Stimulated activated CD8-positive, alpha-beta memory T cell treated with anti-CD3 and anti-CD28 coated beads, Interleukin-2, amount 100 ng/mL, for 48 hours (primary cell): Measurements from ENCODE around the gene PREP.
A peak's percentile ranks its signal among the peaks of the same experiment; 100 is the strongest.
"Not testable (repeated sequence)": the region's sequence is repeated elsewhere in the genome, so short reads cannot be mapped to it uniquely, and the experiment has no call there.

ENCODE experiments used
- DNase-seq, 2 donors: peaks; one replicate each; pipeline ENCODE4 v3.0.0-alpha.2; 2020; ENCODE audit warnings: low read depth in 2 of 2

Gene PREP

DNA sequence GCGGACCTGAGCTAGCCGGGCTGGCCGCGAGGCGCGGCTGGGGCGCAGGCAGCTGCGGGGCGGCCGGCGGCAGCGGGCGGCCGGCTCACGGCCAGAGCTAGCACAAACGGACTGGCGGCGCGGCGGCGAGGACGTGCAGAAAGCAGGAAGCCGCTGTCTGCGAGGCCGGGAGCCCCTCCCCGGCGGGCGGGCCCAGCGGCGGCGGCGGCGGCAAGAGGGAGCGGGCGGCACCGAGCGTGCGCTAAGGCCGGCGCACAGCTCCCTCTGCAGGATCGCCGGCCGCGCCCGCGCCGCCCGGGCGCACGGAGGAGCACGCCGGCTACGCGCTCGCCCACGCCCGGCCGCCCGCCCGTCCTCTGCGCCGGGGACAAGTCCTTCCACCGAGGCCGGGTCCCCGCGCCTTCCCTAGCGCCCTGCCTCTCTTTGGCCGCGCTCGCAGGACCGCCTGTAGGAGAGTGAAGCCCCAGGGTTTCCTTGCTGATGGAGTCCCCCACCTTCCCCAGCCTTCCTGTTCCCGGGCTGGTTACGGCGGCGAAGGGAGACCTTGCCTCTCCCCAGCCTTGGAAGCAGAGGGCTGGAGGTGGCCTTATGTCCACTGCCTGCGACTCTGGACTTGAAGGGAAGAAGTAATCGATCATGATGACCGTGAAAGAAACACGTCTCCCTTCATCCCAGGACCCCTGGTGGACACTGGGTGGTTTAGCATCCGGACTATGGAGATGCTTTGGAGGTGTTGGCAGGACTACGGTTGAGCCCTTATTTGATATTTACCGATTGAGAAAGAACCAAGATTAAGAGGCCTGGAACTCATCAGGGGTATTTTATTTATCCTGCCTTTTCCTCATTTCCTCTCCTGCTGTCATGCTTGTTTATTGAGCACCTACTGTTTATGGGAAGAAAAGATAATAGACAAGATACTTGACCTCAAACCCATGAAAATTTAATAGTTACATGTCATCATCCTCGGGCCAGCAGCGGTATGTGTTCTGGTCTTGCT is at the start of gene PREP:
TSS of gene PREP (minus strand) at position 144 of the 997 bp plus-strand sequence. CDS start 191 bp downstream, outside the sequence.
- peak; percentile 75 to 84 for DNase-seq

DNA sequence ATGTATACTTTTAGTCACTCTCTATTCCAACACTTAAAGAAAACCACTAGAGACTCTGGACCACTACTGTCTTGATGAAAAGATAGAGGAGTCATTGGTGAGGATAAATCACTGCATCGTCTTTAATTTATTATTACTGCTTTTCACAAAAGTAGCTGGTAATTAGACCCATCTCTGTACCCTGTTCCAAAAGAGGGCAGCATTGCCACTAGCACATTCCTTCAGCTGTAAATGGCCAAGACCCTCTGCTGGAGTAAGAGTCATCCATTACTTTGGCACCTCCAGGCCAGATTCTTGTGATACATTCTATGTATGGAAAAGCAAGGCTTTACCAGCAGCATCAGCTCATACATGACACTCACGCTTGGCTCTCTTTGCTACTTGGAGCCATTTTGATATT is 49.5 kb upstream of the PREP start:
- no peak for DNase-seq

GRCh38 chr6:105449756-105450390 is 47.0 kb upstream of the PREP start:
- no peak for DNase-seq

GRCh38 chr6:105445481-105445880 is 42.6 kb upstream of the PREP start:
- DNase-seq, result no peak

DNA sequence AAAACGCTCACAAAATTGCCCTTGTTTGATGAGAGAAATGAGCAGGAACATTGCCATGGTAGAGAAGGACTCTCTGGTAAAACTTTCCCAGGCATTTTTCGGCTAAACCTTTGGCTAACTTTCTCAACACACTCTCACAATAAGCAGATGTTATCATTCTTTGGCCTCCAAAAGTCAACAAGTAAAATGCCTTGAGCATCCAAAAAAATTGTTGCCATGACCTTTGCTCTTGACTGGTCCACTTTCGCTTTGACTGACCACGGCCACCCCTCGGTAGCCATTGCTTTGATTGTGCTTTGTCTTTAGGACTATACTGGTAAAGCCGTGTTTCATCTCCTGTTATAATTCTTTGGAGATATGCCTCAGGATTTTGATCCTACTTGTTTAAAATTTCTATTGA is 41.1 kb upstream of the PREP start:
- no peak for DNase-seq

GRCh38 chr6:105442369-105442768 is 39.5 kb upstream of the PREP start:
- DNase-seq, result no peak

DNA sequence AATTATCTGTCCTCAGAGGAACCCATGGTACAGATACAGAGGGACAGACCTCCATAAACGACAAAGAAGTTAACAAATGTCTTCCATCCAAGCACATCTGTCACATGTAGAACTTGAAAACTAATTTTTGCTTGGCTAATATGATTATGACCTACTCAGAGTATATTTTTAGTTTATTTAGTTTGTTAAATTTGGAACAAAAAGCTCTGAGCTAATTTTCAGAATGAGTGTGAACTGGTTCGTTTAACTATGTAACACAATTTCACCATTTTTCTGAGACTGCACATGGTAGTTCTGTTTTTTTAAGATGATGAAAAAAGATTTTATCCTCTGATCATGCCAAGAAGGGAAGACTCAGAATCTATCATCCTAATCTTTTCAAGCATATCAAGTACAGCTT is 34.4 kb upstream of the PREP start:
- DNase-seq, result no peak

GRCh38 chr6:105433723-105434122 is 30.8 kb upstream of the PREP start:
- DNase-seq, result no peak

DNA sequence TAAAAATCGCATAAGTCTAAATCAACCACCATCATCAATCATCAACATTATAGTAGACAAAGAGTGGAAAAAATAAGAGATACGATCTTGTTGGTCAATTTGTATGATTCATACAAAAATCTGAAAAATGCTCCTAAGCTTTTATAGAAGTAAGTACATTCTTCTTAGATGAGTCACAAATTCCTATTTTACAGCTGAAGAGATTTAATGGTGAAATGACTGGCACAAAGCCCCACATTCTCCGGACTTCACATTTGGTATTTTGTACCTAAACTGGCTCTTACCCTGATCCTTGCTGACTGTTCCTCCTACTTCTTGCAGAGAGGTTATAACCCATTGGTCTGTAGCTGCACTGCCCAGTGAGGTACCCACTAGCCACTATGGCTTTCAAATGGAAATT is 29.9 kb upstream of the PREP start:
- no peak for DNase-seq

DNA sequence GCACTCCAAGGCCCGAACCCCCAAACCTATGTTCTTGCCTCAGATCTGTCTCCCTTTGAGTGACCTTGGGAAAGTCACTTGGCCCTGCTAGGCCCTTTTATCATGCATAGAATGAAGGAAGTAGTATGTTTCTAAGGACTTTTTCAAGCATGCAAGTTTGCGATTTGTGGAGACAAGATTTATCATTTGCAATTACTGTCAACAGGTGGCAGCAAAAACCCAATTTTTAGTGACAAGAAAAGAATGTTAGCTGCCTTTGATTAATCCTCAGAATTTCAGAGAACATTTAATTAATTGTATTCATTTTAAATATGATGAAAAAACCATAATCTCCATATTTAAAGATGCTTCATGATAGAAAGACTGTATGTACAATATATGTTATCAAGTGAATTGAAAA is 28.3 kb upstream of the PREP start:
- no peak for DNase-seq

DNA sequence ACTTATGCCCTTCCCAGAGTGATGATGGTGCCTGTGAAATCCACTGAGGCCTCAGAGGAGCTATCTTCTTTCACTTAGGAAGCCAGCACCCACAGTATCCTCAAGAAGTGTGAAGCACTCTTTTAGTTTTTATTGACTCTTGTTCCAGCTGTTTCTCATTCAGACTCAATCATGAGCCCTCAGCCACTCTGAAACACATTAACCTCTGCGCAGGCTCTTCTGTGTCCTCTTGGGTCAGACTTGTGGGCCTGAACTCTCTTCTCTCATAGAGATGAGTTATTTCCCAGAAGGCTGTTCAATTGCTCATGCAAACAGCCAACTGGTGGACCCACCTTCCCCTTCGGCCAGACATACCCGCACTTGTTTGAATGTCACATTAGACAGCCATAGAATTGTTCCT is 27.8 kb upstream of the PREP start:
- no peak for DNase-seq

- DNase-seq, result no peak
These were observed 26.8 kb upstream of the PREP start for GRCh38 chr6:105429676-105430075.

- no peak for DNase-seq
These were observed 25.6 kb upstream of the PREP start for GRCh38 chr6:105428342-105428957.

- peak in 1 of 2 donors; percentile 51 for DNase-seq
These were observed 21.4 kb upstream of the PREP start for GRCh38 chr6:105424175-105424783.

DNA sequence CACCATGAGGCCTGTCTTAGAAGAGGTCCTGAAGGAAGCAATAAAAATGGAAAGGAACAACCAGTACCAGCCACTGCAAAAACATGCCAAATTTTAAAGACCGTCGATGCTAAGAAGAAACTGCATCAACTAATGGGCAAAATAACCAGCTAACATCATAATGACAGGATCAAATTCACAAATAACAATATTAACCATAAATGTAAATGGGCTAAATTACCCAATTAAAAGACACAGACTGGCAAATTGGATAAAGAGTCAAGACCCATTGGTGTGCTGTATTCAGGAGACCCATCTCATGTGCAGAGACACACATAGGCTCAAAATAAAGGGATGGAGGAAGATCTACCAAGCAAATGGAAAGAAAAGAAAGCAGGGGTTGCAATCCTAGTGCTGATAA is 14.1 kb upstream of the PREP start:
- DNase-seq, result not testable (repeated sequence)

DNA sequence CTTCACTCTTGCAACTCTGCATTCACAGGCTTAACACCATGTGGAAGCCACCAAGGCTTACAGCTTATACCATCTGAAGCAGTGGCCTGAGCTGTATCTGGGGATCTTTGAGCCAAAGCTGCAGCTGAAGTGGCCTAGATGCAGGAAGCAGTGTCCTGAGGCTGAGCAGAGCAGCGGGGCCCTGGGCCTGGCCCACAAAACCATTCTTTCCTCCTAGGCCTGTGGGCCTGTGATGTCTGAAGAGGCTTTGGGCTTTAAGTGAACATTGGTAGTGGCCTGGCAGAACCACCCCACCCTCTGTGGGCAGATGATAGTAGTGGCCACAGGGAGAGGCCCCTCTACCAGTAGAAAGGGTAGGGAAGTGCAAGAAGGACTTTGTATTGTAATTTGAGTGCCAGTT is 6.9 kb upstream of the PREP start:
- no peak for DNase-seq

- peak in 1 of 2 donors; percentile 2 for DNase-seq
These were observed 568 bp downstream of the PREP start for GRCh38 chr6:105402090-105402938.

- no peak for DNase-seq
These were observed 1.4 kb downstream of the PREP start for GRCh38 chr6:105401247-105402089.

DNA sequence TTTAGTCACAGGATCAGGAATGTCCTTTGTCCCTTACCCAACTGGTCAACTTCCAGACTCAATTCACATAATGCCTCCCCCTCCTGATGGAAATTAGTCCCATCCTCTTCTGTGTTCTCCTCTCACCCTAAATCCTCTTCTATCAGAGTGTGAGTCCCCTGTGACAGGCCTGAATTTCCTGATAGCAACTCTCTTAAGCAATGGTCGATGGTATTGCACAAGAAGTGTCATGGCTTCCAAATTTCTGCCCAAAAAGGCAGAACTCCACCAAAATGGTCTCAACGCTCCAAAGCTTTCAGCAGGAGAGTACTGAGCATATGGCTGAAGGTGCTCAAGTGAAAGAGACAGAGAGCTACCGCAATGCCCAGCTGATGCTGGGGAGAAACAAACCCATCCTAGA is 2.4 kb downstream of the PREP start:
- DNase-seq, result no peak

- DNase-seq, result no peak
These were observed 4.0 kb downstream of the PREP start for GRCh38 chr6:105398859-105399258.
